ENCODE data around the gene CFC1B.
"Not testable (repeated sequence)": the region's sequence is repeated elsewhere in the genome, so short reads cannot be mapped to it uniquely, and the experiment has no call there.

CFC1B gene

GRCh38 chr2:130520992-130521391, at the start of gene CFC1B:
CFC1B (plus strand) TSS chr2:130521222; CDS start chr2:130521485, 263 bp downstream.
- DNase-seq, result not testable (repeated sequence)

- not testable (repeated sequence) for DNase-seq
These were observed 29.9 kb upstream of the CFC1B start for GRCh38 chr2:130491073-130491472.

GRCh38 chr2:130509228-130509627, 11.8 kb upstream of the CFC1B start, which contains the start of gene POTEI:
POTEI (minus strand) TSS chr2:130509328; CDS start chr2:130509235, 93 bp downstream.
- not testable (repeated sequence) for DNase-seq

GRCh38 chr2:130510807-130511746, 9.9 kb upstream of the CFC1B start:
- not testable (repeated sequence) for DNase-seq

GRCh38 chr2:130511747-130512451, 9.1 kb upstream of the CFC1B start:
- not testable (repeated sequence) for DNase-seq

- not testable (repeated sequence) for DNase-seq
These were observed 2.4 kb upstream of the CFC1B start for GRCh38 chr2:130518516-130519106.

GRCh38 chr2:130522390-130522789, 1.4 kb downstream of the CFC1B start:
- not testable (repeated sequence) for DNase-seq

GRCh38 chr2:130527365-130527967, 6.4 kb downstream of the CFC1B start:
- not testable (repeated sequence) for DNase-seq

GRCh38 chr2:130529545-130529944, 8.5 kb downstream of the CFC1B start:
- DNase-seq, result not testable (repeated sequence)

- DNase-seq, result not testable (repeated sequence)
These were observed 9.2 kb downstream of the CFC1B start for GRCh38 chr2:130530212-130530611.

GRCh38 chr2:130531225-130531624, 10.2 kb downstream of the CFC1B start:
- DNase-seq, result not testable (repeated sequence)

GRCh38 chr2:130531672-130532071, 10.7 kb downstream of the CFC1B start:
- DNase-seq, result not testable (repeated sequence)

- DNase-seq, result not testable (repeated sequence)
These were observed 15.6 kb downstream of the CFC1B start for GRCh38 chr2:130536654-130537053.

- not testable (repeated sequence) for DNase-seq
These were observed 17.2 kb downstream of the CFC1B start for GRCh38 chr2:130538271-130538670.

GRCh38 chr2:130542789-130543188, 21.8 kb downstream of the CFC1B start:
- not testable (repeated sequence) for DNase-seq

- DNase-seq, result not testable (repeated sequence)
These were observed 22.9 kb downstream of the CFC1B start for GRCh38 chr2:130543785-130544528.

- not testable (repeated sequence) for DNase-seq
These were observed 24.0 kb downstream of the CFC1B start for GRCh38 chr2:130544978-130545377.

- DNase-seq, result not testable (repeated sequence)
These were observed 27.4 kb downstream of the CFC1B start for GRCh38 chr2:130548418-130548817.

- DNase-seq, result not testable (repeated sequence)
These were observed 28.5 kb downstream of the CFC1B start for GRCh38 chr2:130549475-130549874.

- DNase-seq, result not testable (repeated sequence)
These were observed 33.2 kb downstream of the CFC1B start for GRCh38 chr2:130554178-130554577.

- DNase-seq, result not testable (repeated sequence)
These were observed 35.4 kb downstream of the CFC1B start for GRCh38 chr2:130556441-130556840.

- DNase-seq, result not testable (repeated sequence)
These were observed 45.1 kb downstream of the CFC1B start for GRCh38 chr2:130566165-130566564.

Data from GF-D8 (cell line).